ENCODE data around the gene SFI1.

The SFI1 gene

DNA sequence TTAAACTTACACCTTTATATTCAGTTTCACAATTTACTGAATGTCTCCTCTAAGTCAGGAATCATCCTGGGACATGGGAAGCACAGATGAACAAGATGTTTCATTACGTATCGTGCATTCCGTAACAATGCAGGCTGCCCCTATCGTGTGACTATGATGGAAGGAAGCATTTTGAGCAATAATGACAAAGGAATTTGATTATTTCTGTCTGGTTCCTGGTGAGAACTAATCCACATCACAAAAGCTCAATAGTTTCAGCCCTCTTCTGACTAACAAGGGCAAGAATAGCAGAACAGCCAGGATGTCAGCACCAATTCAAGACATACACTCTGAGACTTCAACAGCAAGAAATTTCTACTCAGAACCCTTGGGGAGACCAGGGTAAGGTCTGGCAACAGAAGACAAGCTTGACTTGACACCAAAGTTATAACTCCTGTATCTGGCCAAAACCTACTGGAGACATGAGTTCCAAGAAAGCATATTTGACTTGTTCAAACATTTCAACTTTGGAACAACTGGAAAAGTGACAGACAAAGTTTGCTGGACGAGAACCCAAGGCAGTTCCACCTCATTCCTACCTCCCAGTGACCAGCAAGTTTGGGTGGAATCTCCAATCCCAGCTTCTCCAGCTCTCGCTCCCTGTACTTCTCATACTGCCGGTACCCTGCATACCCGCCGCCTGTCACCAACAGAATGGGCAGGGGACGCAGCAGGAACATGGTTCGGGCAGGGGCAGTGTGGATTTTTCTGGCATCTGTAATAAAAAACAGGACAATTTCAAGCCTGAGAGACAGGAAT lies 151.4 kb downstream of the SFI1 start:
- DNase-seq (ENCODE audit: low spot score) (no peak), ATAC-seq (ENCODE audit: low read depth) (peak; percentile 26)
- H3K9me3 ChIP-seq (ENCODE audit: severe bottlenecking), result no peaks in the 10 kb centered on the region
- H3K4me1 ChIP-seq (ENCODE audit: insufficient read depth, poor library complexity, severe bottlenecking), result peaks cover 65% of the 10 kb centered on the region
- peak overlapping the region; percentile 88 for H3K27ac ChIP-seq (ENCODE audit: poor library complexity, severe bottlenecking)
- no peaks in the 10 kb centered on the region for H3K27me3 ChIP-seq (ENCODE audit: insufficient read depth, poor library complexity, severe bottlenecking)
- H3K36me3 ChIP-seq (ENCODE audit: low read depth), result peaks cover 67% of the 10 kb centered on the region
- TF ChIP-seq, protein P1, sequence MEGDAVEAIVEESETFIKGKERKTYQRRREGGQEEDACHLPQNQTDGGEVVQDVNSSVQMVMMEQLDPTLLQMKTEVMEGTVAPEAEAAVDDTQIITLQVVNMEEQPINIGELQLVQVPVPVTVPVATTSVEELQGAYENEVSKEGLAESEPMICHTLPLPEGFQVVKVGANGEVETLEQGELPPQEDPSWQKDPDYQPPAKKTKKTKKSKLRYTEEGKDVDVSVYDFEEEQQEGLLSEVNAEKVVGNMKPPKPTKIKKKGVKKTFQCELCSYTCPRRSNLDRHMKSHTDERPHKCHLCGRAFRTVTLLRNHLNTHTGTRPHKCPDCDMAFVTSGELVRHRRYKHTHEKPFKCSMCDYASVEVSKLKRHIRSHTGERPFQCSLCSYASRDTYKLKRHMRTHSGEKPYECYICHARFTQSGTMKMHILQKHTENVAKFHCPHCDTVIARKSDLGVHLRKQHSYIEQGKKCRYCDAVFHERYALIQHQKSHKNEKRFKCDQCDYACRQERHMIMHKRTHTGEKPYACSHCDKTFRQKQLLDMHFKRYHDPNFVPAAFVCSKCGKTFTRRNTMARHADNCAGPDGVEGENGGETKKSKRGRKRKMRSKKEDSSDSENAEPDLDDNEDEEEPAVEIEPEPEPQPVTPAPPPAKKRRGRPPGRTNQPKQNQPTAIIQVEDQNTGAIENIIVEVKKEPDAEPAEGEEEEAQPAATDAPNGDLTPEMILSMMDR (IDR thresholded peaks at IDR 0.05; ENCODE audit: poor library complexity, severe bottlenecking), result no peak
- H3K4me3 ChIP-seq (ENCODE audit: severe bottlenecking), result no peak overlapping the region

GRCh38 chr22:31650391-31650790 lies 154.1 kb downstream of the SFI1 start:
- Histone ChIP-seq H3K9me3 (ENCODE audit: severe bottlenecking) (no peaks in the 10 kb centered on the region), H3K4me1 (ENCODE audit: insufficient read depth, poor library complexity, severe bottlenecking) (peaks cover 80% of the 10 kb centered on the region), H3K4me3 (ENCODE audit: severe bottlenecking) (no peak overlapping the region), H3K27me3 (ENCODE audit: insufficient read depth, poor library complexity, severe bottlenecking) (no peaks in the 10 kb centered on the region), H3K36me3 (ENCODE audit: low read depth) (peaks cover 44% of the 10 kb centered on the region), H3K27ac (ENCODE audit: poor library complexity, severe bottlenecking) (peak overlapping the region; percentile 88)
- 0 out of 3 replicates have a peak, but pooled peaks have one; percentile 26 for ATAC-seq (ENCODE audit: low read depth)
- TF ChIP-seq, protein P1 (IDR thresholded peaks at IDR 0.05; ENCODE audit: poor library complexity, severe bottlenecking), result no peak
- DNase-seq (ENCODE audit: low spot score), result no peak

DNA sequence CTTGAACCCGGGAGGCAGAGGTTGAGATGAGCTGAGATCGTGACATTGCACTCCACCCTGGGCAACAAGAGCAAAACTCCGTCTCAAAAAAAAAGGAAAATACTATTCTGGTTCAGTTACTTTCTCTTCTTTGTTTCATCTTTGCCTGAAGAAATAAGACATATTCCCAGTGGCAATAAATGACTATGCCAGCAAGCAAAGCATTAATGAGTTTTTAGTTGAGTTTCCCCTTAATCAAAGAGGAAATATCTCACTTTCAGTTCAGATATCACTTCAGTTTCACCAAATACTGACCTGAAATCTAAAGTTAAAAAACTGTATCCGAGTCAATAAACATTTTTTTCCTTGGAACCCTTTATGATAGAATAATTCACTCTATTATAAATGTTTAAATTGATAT lies 155.3 kb downstream of the SFI1 start:
- H3K4me1 ChIP-seq (ENCODE audit: insufficient read depth, poor library complexity, severe bottlenecking), result peaks cover 72% of the 10 kb centered on the region
- no peak for DNase-seq (ENCODE audit: low spot score)
- H3K36me3 ChIP-seq (ENCODE audit: low read depth), result peaks cover 35% of the 10 kb centered on the region
- TF ChIP-seq, protein P1 (IDR thresholded peaks at IDR 0.05; ENCODE audit: poor library complexity, severe bottlenecking), result no peak
- H3K4me3 ChIP-seq (ENCODE audit: severe bottlenecking), result no peak overlapping the region
- no peaks in the 10 kb centered on the region for H3K9me3 ChIP-seq (ENCODE audit: severe bottlenecking)
- ATAC-seq (ENCODE audit: low read depth), result no peak
- H3K27me3 ChIP-seq (ENCODE audit: insufficient read depth, poor library complexity, severe bottlenecking), result no peaks in the 10 kb centered on the region
- H3K27ac ChIP-seq (ENCODE audit: poor library complexity, severe bottlenecking), result peak overlapping the region; percentile 88

- DNase-seq (ENCODE audit: low spot score), result no peak
- Histone ChIP-seq H3K4me1 (ENCODE audit: insufficient read depth, poor library complexity, severe bottlenecking) (peaks cover 69% of the 10 kb centered on the region), H3K27ac (ENCODE audit: poor library complexity, severe bottlenecking) (peak overlapping the region; percentile 88), H3K36me3 (ENCODE audit: low read depth) (peaks cover 34% of the 10 kb centered on the region), H3K4me3 (ENCODE audit: severe bottlenecking) (no peak overlapping the region), H3K9me3 (ENCODE audit: severe bottlenecking) (no peaks in the 10 kb centered on the region), H3K27me3 (ENCODE audit: insufficient read depth, poor library complexity, severe bottlenecking) (no peaks in the 10 kb centered on the region)
- TF ChIP-seq, protein P1 (IDR thresholded peaks at IDR 0.05; ENCODE audit: poor library complexity, severe bottlenecking), result no peak
- no peak for ATAC-seq (ENCODE audit: low read depth)
Measured at GRCh38 chr22:31652088-31652487, 155.8 kb downstream of the SFI1 start.
